ENCODE measurements around the gene CRTC1.
"Not testable (repeated sequence)": the region's sequence is repeated elsewhere in the genome, so short reads cannot be mapped to it uniquely, and the experiment has no call there.

Gene CRTC1

GRCh38 chr19:18726846-18727245, 43.4 kb downstream of the CRTC1 start:
- Histone ChIP-seq H3K9me2 (replicated peaks; ENCODE audit: insufficient read depth, low read length) (no peaks in the 10 kb centered on the region), H3K27me3 (replicated peaks; ENCODE audit: insufficient read depth, low read length) (no peaks in the 10 kb centered on the region), H3K9me3 (replicated peaks; ENCODE audit: insufficient read depth, low read length) (no peaks in the 10 kb centered on the region), H4K20me1 (ENCODE audit: insufficient read depth, low read length) (no peaks in the 10 kb centered on the region), H3K4me1 (ENCODE audit: low read length) (no peaks in the 10 kb centered on the region), H3K79me2 (ENCODE audit: low read length) (no peaks in the 10 kb centered on the region), H3K36me3 (replicated peaks; ENCODE audit: insufficient read depth, low read length) (no peaks in the 10 kb centered on the region), H3K4me2 (ENCODE audit: low read depth, low read length) (no peak overlapping the region), H3F3A (ENCODE audit: insufficient read depth, low read length) (no peaks in the 10 kb centered on the region), H3K9ac (ENCODE audit: low read length) (no peak overlapping the region), H3K27ac (ENCODE audit: low read length) (no peak overlapping the region), H2AFZ (ENCODE audit: low read length) (no peak overlapping the region), H3K4me3 (ENCODE audit: low read length) (no peak overlapping the region)
- DNase-seq, result no peak
- no peak for TF ChIP-seq EZH2phosphoT487 (IDR thresholded peaks at IDR 0.05; ENCODE audit: low read length)
- TF ChIP-seq EZH2 (optimal IDR thresholded peaks at IDR 0.05; ENCODE audit: low read depth, low read length), result no peak
- no peak for TF ChIP-seq CTCF (IDR thresholded peaks at IDR 0.05; ENCODE audit: low read length)

- H3K4me2 ChIP-seq (ENCODE audit: low read depth, low read length); H3K9ac ChIP-seq (ENCODE audit: low read length); H2AFZ ChIP-seq (ENCODE audit: low read length); H3F3A ChIP-seq (ENCODE audit: insufficient read depth, low read length); H3K79me2 ChIP-seq (ENCODE audit: low read length); H3K4me1 ChIP-seq (ENCODE audit: low read length); H3K27ac ChIP-seq (ENCODE audit: low read length); H4K20me1 ChIP-seq (ENCODE audit: insufficient read depth, low read length); H3K36me3 ChIP-seq (replicated peaks; ENCODE audit: insufficient read depth, low read length); H3K9me2 ChIP-seq (replicated peaks; ENCODE audit: insufficient read depth, low read length); DNase-seq; H3K4me3 ChIP-seq (ENCODE audit: low read length); H3K27me3 ChIP-seq (replicated peaks; ENCODE audit: insufficient read depth, low read length); H3K9me3 ChIP-seq (replicated peaks; ENCODE audit: insufficient read depth, low read length): not testable (repeated sequence)
Measured at GRCh38 chr19:18727602-18728001, 44.1 kb downstream of the CRTC1 start.

- no peaks in the 10 kb centered on the region for H3F3A ChIP-seq (ENCODE audit: insufficient read depth, low read length)
- no peak for DNase-seq
Measured at GRCh38 chr19:18729933-18730530, 46.6 kb downstream of the CRTC1 start.

More at GRCh38 chr19:18729933-18730530, 46.6 kb downstream of the CRTC1 start:
- Histone ChIP-seq H3K9me2 (replicated peaks; ENCODE audit: insufficient read depth, low read length) (no peaks in the 10 kb centered on the region), H3K9me3 (replicated peaks; ENCODE audit: insufficient read depth, low read length) (no peaks in the 10 kb centered on the region), H3K4me2 (ENCODE audit: low read depth, low read length) (no peak overlapping the region), H3K36me3 (replicated peaks; ENCODE audit: insufficient read depth, low read length) (no peaks in the 10 kb centered on the region), H3K27ac (ENCODE audit: low read length) (no peak overlapping the region), H3K9ac (ENCODE audit: low read length) (no peak overlapping the region), H2AFZ (ENCODE audit: low read length) (no peak overlapping the region), H3K79me2 (ENCODE audit: low read length) (no peaks in the 10 kb centered on the region), H3K27me3 (replicated peaks; ENCODE audit: insufficient read depth, low read length) (no peaks in the 10 kb centered on the region), H4K20me1 (ENCODE audit: insufficient read depth, low read length) (no peaks in the 10 kb centered on the region), H3K4me3 (ENCODE audit: low read length) (no peak overlapping the region), H3K4me1 (ENCODE audit: low read length) (no peaks in the 10 kb centered on the region)
- TF ChIP-seq EZH2phosphoT487 (IDR thresholded peaks at IDR 0.05; ENCODE audit: low read length) (no peak), EZH2 (optimal IDR thresholded peaks at IDR 0.05; ENCODE audit: low read depth, low read length) (no peak), CTCF (IDR thresholded peaks at IDR 0.05; ENCODE audit: low read length) (no peak)

Measured in MM.1S (cell line).